H9 (cell line): ENCODE data around the gene MED27. TPM values are rescaled to one million over a fixed set of nuclear protein-coding genes. Genes with fewer than 3 reads are reported as not detected.

ENCODE experiments used
- DNase-seq: peaks from one replicate; pipeline ENCODE4 v3.0.0-alpha.2; 2017
- H2AFZ ChIP-seq: one replicate; pipeline ENCODE4 v1.6.1; 2013; ENCODE audit warnings: mild to moderate bottlenecking, low read length, control low read depth, moderate library complexity
- H2AK5ac ChIP-seq: 2 replicates; pipeline ENCODE4 v1.6.1; 2013; ENCODE audit warnings: low read length, control low read depth, mixed read lengths; ENCODE audit not compliant: insufficient read length
- H2BK120ac ChIP-seq: one replicate; pipeline ENCODE4 v1.6.1; 2013; ENCODE audit warnings: low read depth, mild to moderate bottlenecking, low read length, control low read depth, inconsistent platforms; ENCODE audit not compliant: poor library complexity, severe bottlenecking
- H2BK12ac ChIP-seq: 2 replicates; pipeline ENCODE4 v1.6.1; 2013; ENCODE audit warnings: low read length, control low read depth, mixed read lengths, low read depth; ENCODE audit not compliant: insufficient read length
- H2BK15ac ChIP-seq: 2 replicates; pipeline ENCODE4 v1.6.1; 2013; ENCODE audit warnings: low read depth, low read length, control low read depth
- H2BK20ac ChIP-seq: one replicate; pipeline ENCODE4 v1.6.1; 2013; ENCODE audit warnings: low read depth, mild to moderate bottlenecking, low read length, control low read depth, inconsistent platforms; ENCODE audit not compliant: poor library complexity, severe bottlenecking
- H2BK5ac ChIP-seq: 2 replicates; pipeline ENCODE4 v1.6.1; 2013; ENCODE audit warnings: low read length, control low read depth, mixed read lengths; ENCODE audit not compliant: insufficient read length
- H3K14ac ChIP-seq: 2 replicates; pipeline ENCODE4 v1.6.1; 2013; ENCODE audit warnings: low read length, control low read depth; ENCODE audit not compliant: insufficient read depth
- H3K18ac ChIP-seq: 2 replicates; pipeline ENCODE4 v1.6.1; 2013; ENCODE audit warnings: low read depth, mild to moderate bottlenecking, mixed read lengths, low read length, control low read depth; ENCODE audit not compliant: insufficient read length
- H3K23ac ChIP-seq: 2 replicates; pipeline ENCODE4 v1.6.1; 2013; ENCODE audit warnings: low read length, control low read depth, mixed read lengths, low read depth; ENCODE audit not compliant: insufficient read length
- H3K23me2 ChIP-seq: 2 replicates; pipeline ENCODE4 v1.6.1; 2013; ENCODE audit warnings: low read depth, mild to moderate bottlenecking, mixed read lengths, low read length, control low read depth; ENCODE audit not compliant: insufficient read length, poor library complexity, severe bottlenecking
- H3K27ac ChIP-seq: 2 replicates; pipeline ENCODE4 v1.5.1; 2013; ENCODE audit warnings: low read length, control low read depth, mixed read lengths, low read depth; ENCODE audit not compliant: insufficient read length
- H3K27me3 ChIP-seq: 2 replicates; pipeline ENCODE4 v1.6.1; 2013; ENCODE audit warnings: low read length, control low read depth, inconsistent platforms; ENCODE audit not compliant: insufficient read depth
- H3K4ac ChIP-seq: 2 replicates; pipeline ENCODE4 v1.6.1; 2013; ENCODE audit warnings: low read depth, mild to moderate bottlenecking, control low read depth, inconsistent platforms, low read length, moderate library complexity
- H3K4me1 ChIP-seq: 2 replicates; pipeline ENCODE4 v1.6.1; 2013; ENCODE audit warnings: low read length, control low read depth, inconsistent platforms; ENCODE audit not compliant: insufficient read depth
- H3K4me2 ChIP-seq: 2 replicates; pipeline ENCODE4 v1.6.1; 2013; ENCODE audit warnings: low read length, control low read depth, mixed read lengths; ENCODE audit not compliant: insufficient read length, insufficient read depth
- H3K56ac ChIP-seq: 2 replicates; pipeline ENCODE4 v1.6.1; 2013; ENCODE audit warnings: low read depth, mild to moderate bottlenecking, mixed read lengths, low read length, control low read depth; ENCODE audit not compliant: insufficient read length
- H3K79me1 ChIP-seq: 2 replicates; pipeline ENCODE4 v1.6.1; 2013; ENCODE audit warnings: low read depth, mild to moderate bottlenecking, moderate library complexity, low read length, control low read depth, inconsistent platforms; ENCODE audit not compliant: insufficient read depth, poor library complexity, severe bottlenecking
- H3K79me2 ChIP-seq: 2 replicates; pipeline ENCODE4 v1.6.1; 2013; ENCODE audit warnings: low read length, control low read depth, inconsistent platforms; ENCODE audit not compliant: insufficient read depth
- H3K9ac ChIP-seq: 2 replicates; pipeline ENCODE4 v1.6.1; 2013; ENCODE audit warnings: low read length, control low read depth, mixed read lengths; ENCODE audit not compliant: insufficient read length; ENCODE audit errors: extremely low read depth
- H3K9me3 ChIP-seq: one replicate; pipeline ENCODE4 v1.6.1; 2013; ENCODE audit warnings: low read depth, low read length, inconsistent platforms; ENCODE audit not compliant: control insufficient read depth
- H3T11ph ChIP-seq: one replicate; pipeline ENCODE4 v1.6.1; 2013; ENCODE audit warnings: mild to moderate bottlenecking, low read length, control low read depth, inconsistent platforms
- H4K20me1 ChIP-seq: one replicate; pipeline ENCODE4 v1.6.1; 2013; ENCODE audit not compliant: control insufficient read depth, insufficient read length, insufficient read depth
- H4K5ac ChIP-seq: 2 replicates; pipeline ENCODE4 v1.6.1; 2013; ENCODE audit warnings: low read depth, mild to moderate bottlenecking, mixed read lengths, low read length, control low read depth; ENCODE audit not compliant: insufficient read length
- H4K8ac ChIP-seq: replicated peaks from 2 replicates; pipeline ENCODE4 v1.6.1; 2013; ENCODE audit warnings: low read length, control low read depth, mixed read lengths, low read depth; ENCODE audit not compliant: insufficient read length
- H4K91ac ChIP-seq: 2 replicates; pipeline ENCODE4 v1.6.1; 2013; ENCODE audit warnings: low read depth, mild to moderate bottlenecking, moderate library complexity, mixed read lengths, low read length, control low read depth; ENCODE audit not compliant: insufficient read length
- H3K27ac Mint-ChIP-seq, 3 experiments: 2 replicates in 2 of 3; 3 replicates in 1 of 3; pipeline ENCODE4 v1.8.0; 2020 to 2021; ENCODE audit warnings: mixed read lengths in 3 of 3, mild to moderate bottlenecking in 1 of 3, moderate library complexity in 1 of 3
- H3K27me3 Mint-ChIP-seq: 2 replicates; pipeline ENCODE4 v1.8.0; 2021; ENCODE audit warnings: low read depth, mild to moderate bottlenecking, moderate library complexity, mixed read lengths
- H3K36me3 Mint-ChIP-seq, 3 experiments: 2 replicates in 2 of 3; 3 replicates in 1 of 3; pipeline ENCODE4 v1.8.0; 2020 to 2021; ENCODE audit warnings: low read depth in 3 of 3, mixed read lengths in 3 of 3; ENCODE audit not compliant: insufficient read depth in 1 of 3
- H3K4me1 Mint-ChIP-seq, 2 experiments: 2 replicates each; pipeline ENCODE4 v1.8.0; 2020; ENCODE audit warnings: mixed read lengths in 2 of 2
- H3K4me3 Mint-ChIP-seq, 2 experiments: 2 replicates in 1 of 2; 3 replicates in 1 of 2; pipeline ENCODE4 v1.8.0; 2020 to 2021; ENCODE audit warnings: mild to moderate bottlenecking in 2 of 2, mixed read lengths in 2 of 2, moderate library complexity in 1 of 2
- H3K9me3 Mint-ChIP-seq, 2 experiments: 2 replicates in 1 of 2; 3 replicates in 1 of 2; pipeline ENCODE4 v1.8.0; 2020; ENCODE audit warnings: mild to moderate bottlenecking in 2 of 2, mixed read lengths in 2 of 2, moderate library complexity in 1 of 2
- WGBS: extraction: QIAGEN DNeasy Blood & Tissue Kit; methylation state at CpG from one replicate; pipeline ENCODE4 v1.1.7; 2013; ENCODE audit warnings: missing lambda C conversion rate, low lambda C conversion rate, mixed read lengths; ENCODE audit not compliant: insufficient read length; ENCODE audit errors: extremely low coverage; 5-methylcytosine and 5-hydroxymethylcytosine counted together
- total RNA-seq: library from RNA; stranded (reverse); gene quantifications from 2 replicates; pipeline ENCODE4 v1.2.1, GENCODE V29; 2021
- TF ChIP-seq, protein P1 (sequence below): fragments of 200-600 bp; sonication (generic); conservative IDR thresholded peaks from 3 replicates; pipeline ENCODE4 v1.8.0; 2021; ENCODE audit warnings: antibody characterized with exemption, mild to moderate bottlenecking

The MED27 gene
- total RNA-seq, 1 experiment from 2014 or later, result 33.5 TPM

DNA sequence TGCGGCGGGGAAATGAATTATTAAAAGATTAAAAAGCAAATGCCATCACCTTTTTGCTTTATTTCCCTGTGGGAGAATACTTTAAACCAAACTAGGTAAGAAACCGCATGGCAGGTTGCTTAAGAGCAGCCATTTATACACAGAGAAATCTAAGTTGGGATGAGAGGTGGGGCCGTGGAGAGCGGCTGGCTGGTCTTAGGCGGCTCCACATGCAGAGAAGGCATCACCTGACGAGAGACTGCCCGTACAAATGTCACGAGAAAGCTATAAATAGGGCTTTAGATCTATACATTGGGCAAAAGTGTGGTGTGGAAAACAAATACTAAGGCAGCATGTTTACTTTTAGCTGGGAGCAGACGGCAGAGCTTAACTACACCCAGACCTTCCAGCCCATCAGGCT lies 39.4 kb downstream of the MED27 start:
- H3K27ac ChIP-seq, result no peak overlapping the region
- no peak overlapping the region for H3K4me2 ChIP-seq
- H3K18ac ChIP-seq, result no peak overlapping the region
- Mint-ChIP-seq H3K9me3 (no peaks in the 10 kb centered on the region), H3K36me3 (no peaks in the 10 kb centered on the region), H3K27ac (0 out of 7 replicates have a peak overlapping the region, but pooled peaks of 1 of the 3 experiments have one; percentile 11), H3K4me1 (peaks cover 2 to 6% of the 10 kb centered on the region in 2 experiments), H3K27me3 (no peaks in the 10 kb centered on the region), H3K4me3 (no peak overlapping the region)
- H4K91ac ChIP-seq, result no peak overlapping the region
- no peak overlapping the region for H2BK120ac ChIP-seq
- no peaks in the 10 kb centered on the region; the same call in 1 of the 2 replicates for H3K79me2 ChIP-seq
- H3K23ac ChIP-seq, result no peak overlapping the region
- H3K9me3 ChIP-seq, result no peaks in the 10 kb centered on the region
- H3T11ph ChIP-seq, result no peak overlapping the region
- H3K56ac ChIP-seq, result no peak overlapping the region
- peaks cover 2% of the 10 kb centered on the region for H3K4me1 ChIP-seq
- H3K4ac ChIP-seq, result no peak overlapping the region
- no peak overlapping the region for H2BK12ac ChIP-seq
- H3K23me2 ChIP-seq, result no peaks in the 10 kb centered on the region
- no peak overlapping the region for H2BK15ac ChIP-seq
- H4K8ac ChIP-seq, result no peak overlapping the region
- no peak overlapping the region for H3K9ac ChIP-seq
- H2BK5ac ChIP-seq, result no peak overlapping the region
- no CpG with 5 or more reads among the region's 10 CpGs for WGBS
- no peaks in the 10 kb centered on the region for H4K20me1 ChIP-seq
- 0 out of 2 replicates have a peak overlapping the region, but pooled peaks have one; percentile 13 for H3K14ac ChIP-seq
- no peak overlapping the region for H2BK20ac ChIP-seq
- no peaks in the 10 kb centered on the region for H3K79me1 ChIP-seq
- no peak overlapping the region for H2AK5ac ChIP-seq
- TF ChIP-seq, protein P1, sequence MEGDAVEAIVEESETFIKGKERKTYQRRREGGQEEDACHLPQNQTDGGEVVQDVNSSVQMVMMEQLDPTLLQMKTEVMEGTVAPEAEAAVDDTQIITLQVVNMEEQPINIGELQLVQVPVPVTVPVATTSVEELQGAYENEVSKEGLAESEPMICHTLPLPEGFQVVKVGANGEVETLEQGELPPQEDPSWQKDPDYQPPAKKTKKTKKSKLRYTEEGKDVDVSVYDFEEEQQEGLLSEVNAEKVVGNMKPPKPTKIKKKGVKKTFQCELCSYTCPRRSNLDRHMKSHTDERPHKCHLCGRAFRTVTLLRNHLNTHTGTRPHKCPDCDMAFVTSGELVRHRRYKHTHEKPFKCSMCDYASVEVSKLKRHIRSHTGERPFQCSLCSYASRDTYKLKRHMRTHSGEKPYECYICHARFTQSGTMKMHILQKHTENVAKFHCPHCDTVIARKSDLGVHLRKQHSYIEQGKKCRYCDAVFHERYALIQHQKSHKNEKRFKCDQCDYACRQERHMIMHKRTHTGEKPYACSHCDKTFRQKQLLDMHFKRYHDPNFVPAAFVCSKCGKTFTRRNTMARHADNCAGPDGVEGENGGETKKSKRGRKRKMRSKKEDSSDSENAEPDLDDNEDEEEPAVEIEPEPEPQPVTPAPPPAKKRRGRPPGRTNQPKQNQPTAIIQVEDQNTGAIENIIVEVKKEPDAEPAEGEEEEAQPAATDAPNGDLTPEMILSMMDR, result no peak; the same call in 2 of the 3 replicates
- H2AFZ ChIP-seq, result no peak overlapping the region
- H4K5ac ChIP-seq, result no peak overlapping the region
- H3K27me3 ChIP-seq, result no peaks in the 10 kb centered on the region
- DNase-seq, result no peak
